Type B pancreatic cell (in vitro differentiated cells): ENCODE data around the gene PPARGC1A. TPM values are rescaled to one million over a fixed set of nuclear protein-coding genes. Genes with fewer than 3 reads are reported as not detected.
A peak's percentile ranks its signal among the peaks of the same experiment; 100 is the strongest.

ENCODE experiments used
- DNase-seq: peaks from one replicate; pipeline ENCODE4 v3.0.0; 2021; ENCODE audit warnings: mixed read lengths; ENCODE audit not compliant: unreplicated experiment; ENCODE audit errors: extremely low spot score
- H3K27ac Mint-ChIP-seq: 2 replicates; pipeline ENCODE4 v1.8.0; 2021; ENCODE audit warnings: mild to moderate bottlenecking, mixed read lengths
- H3K27me3 Mint-ChIP-seq: 2 replicates; pipeline ENCODE4 v1.8.0; 2021; ENCODE audit warnings: mixed read lengths
- H3K36me3 Mint-ChIP-seq: 2 replicates; pipeline ENCODE4 v1.8.0; 2021; ENCODE audit warnings: mixed read lengths
- H3K4me1 Mint-ChIP-seq: one replicate; pipeline ENCODE4 v1.8.0; 2021; ENCODE audit warnings: mixed read lengths; ENCODE audit not compliant: unreplicated experiment
- H3K4me3 Mint-ChIP-seq: 2 replicates; pipeline ENCODE4 v1.8.0; 2021; ENCODE audit warnings: mild to moderate bottlenecking, mixed read lengths
- H3K9me3 Mint-ChIP-seq: 2 replicates; pipeline ENCODE4 v1.8.0; 2021; ENCODE audit warnings: mixed read lengths
- total RNA-seq: library from RNA; stranded (reverse); gene quantifications from 2 replicates; pipeline ENCODE4 v1.2.1, GENCODE V29; 2021; ENCODE audit warnings: low replicate concordance
- TF ChIP-seq, protein P1 (sequence below): fragments of 200-600 bp; sonication (generic); conservative IDR thresholded peaks from 2 replicates; pipeline ENCODE4 v1.5.0; 2021; ENCODE audit warnings: antibody characterized with exemption, mild to moderate bottlenecking

PPARGC1A gene
- total RNA-seq, 1 donor from 2014 or later, result 39.4 TPM

DNA sequence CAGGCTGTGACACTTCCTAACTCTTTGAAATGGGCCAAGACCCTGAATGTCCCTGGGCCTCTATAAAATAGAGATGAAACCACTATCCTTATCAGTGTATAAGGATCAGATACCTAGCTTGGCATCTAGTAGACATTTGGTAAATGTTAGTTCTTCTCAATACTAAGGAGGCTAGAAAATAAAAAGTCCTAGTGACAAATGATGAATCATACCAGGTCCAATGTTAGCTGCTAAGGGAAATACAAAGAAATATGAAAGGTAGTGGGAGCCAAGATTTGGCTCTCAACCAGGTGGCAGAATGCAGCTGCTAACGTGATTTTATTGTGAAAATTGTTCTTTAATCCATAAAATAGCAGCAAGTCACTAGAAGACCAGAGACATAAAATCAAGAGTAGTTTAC is 19.8 kb upstream of the PPARGC1A start:
- Mint-ChIP-seq H3K9me3 (no peaks in the 10 kb centered on the region), H3K36me3 (no peaks in the 10 kb centered on the region), H3K27ac (no peak overlapping the region), H3K4me1 (peaks cover 6% of the 10 kb centered on the region), H3K27me3 (no peaks in the 10 kb centered on the region), H3K4me3 (no peak overlapping the region)
- TF ChIP-seq, protein P1, sequence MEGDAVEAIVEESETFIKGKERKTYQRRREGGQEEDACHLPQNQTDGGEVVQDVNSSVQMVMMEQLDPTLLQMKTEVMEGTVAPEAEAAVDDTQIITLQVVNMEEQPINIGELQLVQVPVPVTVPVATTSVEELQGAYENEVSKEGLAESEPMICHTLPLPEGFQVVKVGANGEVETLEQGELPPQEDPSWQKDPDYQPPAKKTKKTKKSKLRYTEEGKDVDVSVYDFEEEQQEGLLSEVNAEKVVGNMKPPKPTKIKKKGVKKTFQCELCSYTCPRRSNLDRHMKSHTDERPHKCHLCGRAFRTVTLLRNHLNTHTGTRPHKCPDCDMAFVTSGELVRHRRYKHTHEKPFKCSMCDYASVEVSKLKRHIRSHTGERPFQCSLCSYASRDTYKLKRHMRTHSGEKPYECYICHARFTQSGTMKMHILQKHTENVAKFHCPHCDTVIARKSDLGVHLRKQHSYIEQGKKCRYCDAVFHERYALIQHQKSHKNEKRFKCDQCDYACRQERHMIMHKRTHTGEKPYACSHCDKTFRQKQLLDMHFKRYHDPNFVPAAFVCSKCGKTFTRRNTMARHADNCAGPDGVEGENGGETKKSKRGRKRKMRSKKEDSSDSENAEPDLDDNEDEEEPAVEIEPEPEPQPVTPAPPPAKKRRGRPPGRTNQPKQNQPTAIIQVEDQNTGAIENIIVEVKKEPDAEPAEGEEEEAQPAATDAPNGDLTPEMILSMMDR, result no peak
- no peak for DNase-seq

DNA sequence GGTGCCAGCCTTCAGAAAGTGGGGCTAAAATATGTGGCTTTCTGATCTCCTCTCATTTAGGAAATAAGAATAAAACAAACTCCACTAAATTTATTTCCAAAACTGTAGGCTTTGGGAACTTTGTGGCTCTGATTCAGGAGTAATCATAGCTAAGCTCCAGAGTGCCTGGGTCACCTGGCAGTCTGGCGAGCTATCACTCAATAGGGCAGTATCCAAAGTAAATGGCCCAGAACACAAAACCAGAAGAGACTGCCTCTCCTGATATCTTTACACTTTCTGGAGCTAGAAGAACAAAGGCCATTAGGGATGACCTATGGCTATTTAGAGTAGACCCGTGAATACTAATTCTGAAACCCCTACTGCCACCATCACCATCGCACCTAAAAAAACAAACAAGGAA is 17.0 kb upstream of the PPARGC1A start:
- H3K27ac Mint-ChIP-seq, result no peak overlapping the region

DNA sequence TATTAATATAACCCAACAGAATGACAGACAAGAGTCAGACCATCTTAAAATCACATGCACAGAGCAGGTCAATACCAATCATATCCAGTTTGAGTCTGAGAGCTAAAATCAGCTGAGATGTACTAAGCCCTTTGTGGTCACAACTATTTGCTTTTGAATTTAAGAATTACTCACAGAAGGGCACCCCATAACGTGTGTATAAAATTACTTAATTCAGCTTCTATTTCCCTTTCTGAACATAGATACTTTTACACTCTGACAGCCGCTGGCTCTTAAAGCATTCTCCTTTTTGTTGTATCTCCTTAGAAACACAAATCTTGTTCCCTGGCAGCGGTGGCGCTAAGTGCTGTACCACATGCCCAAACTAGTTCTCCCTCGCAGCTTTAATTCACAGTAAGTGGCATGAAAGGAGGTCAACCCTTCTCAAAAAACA is 14.8 kb upstream of the PPARGC1A start:
- DNase-seq, result no peak
- no peaks in the 10 kb centered on the region for H3K9me3 Mint-ChIP-seq
- H3K36me3 Mint-ChIP-seq, result no peaks in the 10 kb centered on the region
- peak overlapping the region; percentile 22 for H3K27ac Mint-ChIP-seq
- no peaks in the 10 kb centered on the region for H3K27me3 Mint-ChIP-seq
- TF ChIP-seq, protein P1, result no peak
- H3K4me1 Mint-ChIP-seq, result peaks cover 17% of the 10 kb centered on the region
- no peak overlapping the region for H3K4me3 Mint-ChIP-seq

More for the DNA sequence above, 17.0 kb upstream of the PPARGC1A start:
- TF ChIP-seq, protein P1, result no peak
- no peak for DNase-seq
- Mint-ChIP-seq H3K36me3 (no peaks in the 10 kb centered on the region), H3K9me3 (no peaks in the 10 kb centered on the region), H3K4me1 (peaks cover 17% of the 10 kb centered on the region), H3K4me3 (no peak overlapping the region), H3K27me3 (no peaks in the 10 kb centered on the region)

DNA sequence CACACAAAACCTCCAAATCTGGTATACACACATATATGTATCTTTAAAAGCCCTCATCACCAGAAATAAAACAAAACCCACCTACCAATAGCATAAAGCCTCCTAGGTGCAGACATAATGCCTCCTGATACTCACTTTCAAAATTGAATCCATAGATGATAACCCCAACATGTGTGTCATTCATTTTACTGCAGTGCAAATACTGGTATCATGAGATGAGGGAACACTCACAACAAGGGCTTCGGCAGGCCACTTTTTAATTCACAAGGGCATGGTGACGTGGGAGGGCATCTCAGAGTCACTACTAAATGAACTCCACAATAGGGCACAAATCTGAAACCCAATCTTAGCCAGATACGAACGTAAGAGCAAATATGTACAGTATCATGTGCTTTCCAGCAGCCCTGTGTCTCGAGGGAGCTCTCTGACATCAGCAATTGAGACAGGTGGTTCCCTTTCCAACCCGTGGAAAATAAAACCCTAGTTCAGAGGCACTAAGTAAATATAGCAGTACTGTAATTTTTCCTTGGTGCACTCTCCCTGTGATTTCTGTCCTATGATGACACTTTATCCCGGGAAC is 14.1 kb upstream of the PPARGC1A start:
- DNase-seq, result no peak
- no peaks in the 10 kb centered on the region for H3K9me3 Mint-ChIP-seq
- H3K27me3 Mint-ChIP-seq, result no peaks in the 10 kb centered on the region
- no peak overlapping the region for H3K27ac Mint-ChIP-seq
- peaks cover 17% of the 10 kb centered on the region for H3K4me1 Mint-ChIP-seq
- TF ChIP-seq, protein P1, result no peak
- no peaks in the 10 kb centered on the region for H3K36me3 Mint-ChIP-seq
- H3K4me3 Mint-ChIP-seq, result no peak overlapping the region

DNA sequence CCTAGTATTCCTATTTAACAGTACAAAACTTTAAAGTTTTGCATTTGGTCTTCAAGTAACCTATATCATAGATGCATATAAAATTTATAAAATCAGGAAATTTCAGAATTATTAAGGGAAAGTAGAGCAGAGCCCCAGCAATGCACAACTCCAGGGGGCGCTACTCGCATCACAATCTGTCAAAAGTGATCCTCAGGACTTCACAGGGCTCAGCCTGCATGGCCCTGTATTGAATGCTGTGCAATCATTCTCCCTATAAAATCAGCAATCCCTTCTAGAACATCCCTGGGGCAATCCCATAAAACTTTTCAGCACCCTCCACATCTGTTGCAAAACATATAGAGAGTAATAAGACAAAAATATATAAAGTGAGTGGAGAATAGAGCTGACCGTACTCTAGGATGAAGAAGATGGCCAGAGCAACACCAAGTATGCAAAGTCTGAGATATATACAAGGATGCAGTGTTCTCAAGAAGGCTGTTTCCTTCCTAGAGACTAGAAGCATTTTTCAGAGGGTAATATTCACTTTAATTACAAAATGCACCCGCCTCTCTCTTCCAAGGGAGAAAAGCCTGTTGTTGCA is 12.5 kb upstream of the PPARGC1A start:
- TF ChIP-seq, protein P1, result peak; percentile 58
- no peak overlapping the region for H3K27ac Mint-ChIP-seq

More for the DNA sequence above, 12.5 kb upstream of the PPARGC1A start:
- Mint-ChIP-seq H3K4me1 (peaks cover 17% of the 10 kb centered on the region), H3K9me3 (no peaks in the 10 kb centered on the region), H3K36me3 (no peaks in the 10 kb centered on the region), H3K4me3 (no peak overlapping the region), H3K27me3 (no peaks in the 10 kb centered on the region)
- DNase-seq, result no peak
